Neural cell (in vitro differentiated cells): ENCODE data around the gene AMPH.
"Not testable (repeated sequence)": the region's sequence is repeated elsewhere in the genome, so short reads cannot be mapped to it uniquely, and the experiment has no call there.

ENCODE experiments used
- EP300 ChIP-seq: fragments of 450-650 bp; conservative IDR thresholded peaks from 2 replicates; pipeline ENCODE4 v1.6.1; 2014; ENCODE audit warnings: antibody characterized with exemption, mild to moderate bottlenecking, moderate library complexity; ENCODE audit not compliant: poor library complexity, severe bottlenecking
- EZH2 ChIP-seq: fragments of 200-600, 300-800 bp; shearing (Covaris generic), sonication (generic); IDR thresholded peaks from 2 replicates; pipeline ENCODE4 v1.6.1; 2014; ENCODE audit warnings: antibody characterized with exemption, low read length, borderline replicate concordance, mild to moderate bottlenecking; ENCODE audit not compliant: insufficient read depth, poor library complexity, severe bottlenecking
- MXI1 ChIP-seq: fragments of 450-650 bp; conservative IDR thresholded peaks from 2 replicates; pipeline ENCODE4 v1.6.1; 2014; ENCODE audit warnings: antibody characterized with exemption, mild to moderate bottlenecking; ENCODE audit not compliant: poor library complexity, severe bottlenecking
- POLR2AphosphoS5 ChIP-seq: IDR thresholded peaks from 2 replicates; pipeline ENCODE4 v1.6.1; 2012
- RAD21 ChIP-seq: fragments of 450-650 bp; conservative IDR thresholded peaks from 2 replicates; pipeline ENCODE4 v1.6.1; 2014; ENCODE audit warnings: antibody characterized with exemption, mild to moderate bottlenecking, moderate library complexity
- SMC3 ChIP-seq: fragments of 450-650 bp; conservative IDR thresholded peaks from 2 replicates; pipeline ENCODE4 v1.6.1; 2014; ENCODE audit warnings: antibody characterized with exemption, mild to moderate bottlenecking, moderate library complexity; ENCODE audit not compliant: poor library complexity
- TAF1 ChIP-seq: IDR thresholded peaks from 2 replicates; pipeline ENCODE4 v1.6.1; 2012; ENCODE audit warnings: low read depth
- TF ChIP-seq, protein P1 (sequence below): fragments of 450-650 bp; IDR thresholded peaks from 2 replicates; pipeline ENCODE4 v1.5.1; 2014; ENCODE audit warnings: antibody characterized with exemption, mild to moderate bottlenecking, moderate library complexity; ENCODE audit not compliant: poor library complexity, severe bottlenecking
- TF ChIP-seq, protein P2 (sequence below): IDR thresholded peaks from 2 replicates; pipeline ENCODE4 v1.6.1; 2012; ENCODE audit warnings: borderline replicate concordance

DNA sequence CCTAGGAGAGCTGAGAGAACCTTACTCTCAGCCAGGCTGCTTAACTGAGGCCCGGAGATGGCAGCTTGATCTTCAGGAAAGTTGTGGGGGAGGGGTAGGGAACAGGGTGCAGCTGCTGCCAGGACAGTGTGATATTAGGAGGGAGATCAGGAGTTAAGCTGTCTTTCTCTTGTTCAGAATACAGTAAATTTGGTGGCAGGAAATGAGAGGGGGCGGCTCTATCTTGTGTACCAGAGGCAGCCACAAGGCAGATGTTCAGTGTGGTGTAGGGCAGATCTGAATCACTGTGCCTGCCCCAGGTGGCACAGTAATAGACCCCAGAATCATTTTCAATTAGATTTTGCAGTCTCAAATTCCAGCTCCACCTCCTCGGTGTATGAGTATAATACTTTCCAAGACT, 286.4 kb downstream of the AMPH start:
- TF ChIP-seq, protein P1, sequence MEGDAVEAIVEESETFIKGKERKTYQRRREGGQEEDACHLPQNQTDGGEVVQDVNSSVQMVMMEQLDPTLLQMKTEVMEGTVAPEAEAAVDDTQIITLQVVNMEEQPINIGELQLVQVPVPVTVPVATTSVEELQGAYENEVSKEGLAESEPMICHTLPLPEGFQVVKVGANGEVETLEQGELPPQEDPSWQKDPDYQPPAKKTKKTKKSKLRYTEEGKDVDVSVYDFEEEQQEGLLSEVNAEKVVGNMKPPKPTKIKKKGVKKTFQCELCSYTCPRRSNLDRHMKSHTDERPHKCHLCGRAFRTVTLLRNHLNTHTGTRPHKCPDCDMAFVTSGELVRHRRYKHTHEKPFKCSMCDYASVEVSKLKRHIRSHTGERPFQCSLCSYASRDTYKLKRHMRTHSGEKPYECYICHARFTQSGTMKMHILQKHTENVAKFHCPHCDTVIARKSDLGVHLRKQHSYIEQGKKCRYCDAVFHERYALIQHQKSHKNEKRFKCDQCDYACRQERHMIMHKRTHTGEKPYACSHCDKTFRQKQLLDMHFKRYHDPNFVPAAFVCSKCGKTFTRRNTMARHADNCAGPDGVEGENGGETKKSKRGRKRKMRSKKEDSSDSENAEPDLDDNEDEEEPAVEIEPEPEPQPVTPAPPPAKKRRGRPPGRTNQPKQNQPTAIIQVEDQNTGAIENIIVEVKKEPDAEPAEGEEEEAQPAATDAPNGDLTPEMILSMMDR: not testable (repeated sequence)
- TF ChIP-seq POLR2AphosphoS5, EP300, TAF1, RAD21, EZH2, MXI1, SMC3: not testable (repeated sequence)
- TF ChIP-seq, protein P2, sequence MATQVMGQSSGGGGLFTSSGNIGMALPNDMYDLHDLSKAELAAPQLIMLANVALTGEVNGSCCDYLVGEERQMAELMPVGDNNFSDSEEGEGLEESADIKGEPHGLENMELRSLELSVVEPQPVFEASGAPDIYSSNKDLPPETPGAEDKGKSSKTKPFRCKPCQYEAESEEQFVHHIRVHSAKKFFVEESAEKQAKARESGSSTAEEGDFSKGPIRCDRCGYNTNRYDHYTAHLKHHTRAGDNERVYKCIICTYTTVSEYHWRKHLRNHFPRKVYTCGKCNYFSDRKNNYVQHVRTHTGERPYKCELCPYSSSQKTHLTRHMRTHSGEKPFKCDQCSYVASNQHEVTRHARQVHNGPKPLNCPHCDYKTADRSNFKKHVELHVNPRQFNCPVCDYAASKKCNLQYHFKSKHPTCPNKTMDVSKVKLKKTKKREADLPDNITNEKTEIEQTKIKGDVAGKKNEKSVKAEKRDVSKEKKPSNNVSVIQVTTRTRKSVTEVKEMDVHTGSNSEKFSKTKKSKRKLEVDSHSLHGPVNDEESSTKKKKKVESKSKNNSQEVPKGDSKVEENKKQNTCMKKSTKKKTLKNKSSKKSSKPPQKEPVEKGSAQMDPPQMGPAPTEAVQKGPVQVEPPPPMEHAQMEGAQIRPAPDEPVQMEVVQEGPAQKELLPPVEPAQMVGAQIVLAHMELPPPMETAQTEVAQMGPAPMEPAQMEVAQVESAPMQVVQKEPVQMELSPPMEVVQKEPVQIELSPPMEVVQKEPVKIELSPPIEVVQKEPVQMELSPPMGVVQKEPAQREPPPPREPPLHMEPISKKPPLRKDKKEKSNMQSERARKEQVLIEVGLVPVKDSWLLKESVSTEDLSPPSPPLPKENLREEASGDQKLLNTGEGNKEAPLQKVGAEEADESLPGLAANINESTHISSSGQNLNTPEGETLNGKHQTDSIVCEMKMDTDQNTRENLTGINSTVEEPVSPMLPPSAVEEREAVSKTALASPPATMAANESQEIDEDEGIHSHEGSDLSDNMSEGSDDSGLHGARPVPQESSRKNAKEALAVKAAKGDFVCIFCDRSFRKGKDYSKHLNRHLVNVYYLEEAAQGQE: not testable (repeated sequence)
